HG03039 (cell line): ENCODE data around the gene ROR1.

Experiments
- ATAC-seq: cut with Tn5 transposase; IDR thresholded peaks from one replicate; pipeline ENCODE4 v1.9.1; 2021; ENCODE audit warnings: mild to moderate bottlenecking, moderate library complexity; ENCODE audit not compliant: unreplicated experiment

ROR1 gene

GRCh38 chr1:63924600-63924999 lies 150.8 kb downstream of the ROR1 start:
- no peak for ATAC-seq

- ATAC-seq = no peak
Measured at GRCh38 chr1:63928186-63929105, 154.6 kb downstream of the ROR1 start.

GRCh38 chr1:63929106-63929478 lies 155.3 kb downstream of the ROR1 start:
- no peak for ATAC-seq

GRCh38 chr1:63931468-63931867 lies 157.7 kb downstream of the ROR1 start:
- no peak for ATAC-seq

GRCh38 chr1:63934697-63935096 lies 160.9 kb downstream of the ROR1 start:
- no peak for ATAC-seq

- no peak for ATAC-seq
Measured at GRCh38 chr1:63935143-63935542, 161.3 kb downstream of the ROR1 start.

- no peak for ATAC-seq
Measured at GRCh38 chr1:63935553-63935952, 161.7 kb downstream of the ROR1 start.

- ATAC-seq = no peak
Measured at GRCh38 chr1:63936276-63936675, 162.5 kb downstream of the ROR1 start.

GRCh38 chr1:63936801-63937200 lies 163.0 kb downstream of the ROR1 start:
- no peak for ATAC-seq

- no peak for ATAC-seq
Measured at GRCh38 chr1:63937461-63938022, 163.7 kb downstream of the ROR1 start.

GRCh38 chr1:63940440-63940839 lies 166.6 kb downstream of the ROR1 start:
- ATAC-seq = no peak

- no peak for ATAC-seq
Measured at GRCh38 chr1:63943393-63943792, 169.6 kb downstream of the ROR1 start.

GRCh38 chr1:63945943-63946342 lies 172.1 kb downstream of the ROR1 start:
- ATAC-seq = no peak

- ATAC-seq = no peak
Measured at GRCh38 chr1:63946866-63947491, 173.2 kb downstream of the ROR1 start.

GRCh38 chr1:63947904-63948303 lies 174.1 kb downstream of the ROR1 start:
- ATAC-seq = no peak

GRCh38 chr1:63950023-63950422 lies 176.2 kb downstream of the ROR1 start:
- ATAC-seq = no peak

- ATAC-seq = no peak
Measured at GRCh38 chr1:63951059-63951946, 177.5 kb downstream of the ROR1 start.

- ATAC-seq = no peak
Measured at GRCh38 chr1:63954187-63954586, 180.4 kb downstream of the ROR1 start.

- no peak for ATAC-seq
Measured at GRCh38 chr1:63955370-63956145, 181.7 kb downstream of the ROR1 start.

- ATAC-seq = no peak
Measured at GRCh38 chr1:63958556-63958955, 184.7 kb downstream of the ROR1 start.
